GM12878 (cell line): ENCODE measurements around the gene ALB. TPM values are rescaled to one million over a fixed set of nuclear protein-coding genes. Genes with fewer than 3 reads are reported as not detected.

Source experiments
- ATAC-seq: fragments of 200-7000 bp; cut with Tn5 transposase; 3 replicates; pipeline ENCODE4 v1.9.1; 2020; ENCODE audit warnings: mild to moderate bottlenecking, moderate library complexity
- BruUV-seq: library from RNA; stranded (reverse); fragments of 400-500 nt; replicated peaks from 2 replicates; lab custom pipeline; 2021; lab: Mats Ljungman, UMichigan
- CTCF ChIA-PET: fragments of 300-600 bp; sonication (Branson Sonifier 250); formaldehyde crosslinking; extraction: SDS; loops from one replicate; lab custom pipeline; 2021; ENCODE audit warnings: inconsistent platforms; lab: Yijun Ruan, JAX
- POLR2A ChIA-PET: fragments of 350-600 bp; formaldehyde crosslinking; extraction: SDS; loops from one replicate; lab custom pipeline; 2021; ENCODE audit warnings: inconsistent platforms; lab: Charles Lee
- RAD21 ChIA-PET: fragments of 300-600 bp; sonication (Branson Sonifier 250); formaldehyde crosslinking; loops from one replicate; lab custom pipeline; 2023; ENCODE audit warnings: antibody characterized with exemption; ENCODE audit not compliant: unreplicated experiment; lab: Charles Lee
- SMC1A ChIA-PET: fragments of 300-600 bp; sonication (Branson Sonifier 250); formaldehyde crosslinking; loops from one replicate; lab custom pipeline; 2023; ENCODE audit not compliant: unreplicated experiment, uncharacterized antibody; lab: Charles Lee
- DNase-seq: peaks from one replicate; pipeline ENCODE4 v3.0.0-alpha.2; 2011; ENCODE audit warnings: low read depth, low spot score
- FAIRE-seq: peaks from 3 replicates; lab custom pipeline; 2011; peaks lifted over from hg19 to GRCh38; lab: Jason Lieb, UNC
- H2AFZ ChIP-seq: 2 replicates; pipeline ENCODE4 v1.6.0; 2011; ENCODE audit warnings: low read depth, low read length, control low read depth; ENCODE audit not compliant: control insufficient read depth
- H3K27ac ChIP-seq: 2 replicates; pipeline ENCODE4 v1.5.1; 2011; ENCODE audit warnings: control low read depth; ENCODE audit not compliant: control insufficient read depth, insufficient read depth
- H3K27me3 ChIP-seq, 2 experiments: replicated peaks in 1 of 2; 2 replicates each; pipeline versions ENCODE4 v1.6.0 to v1.6.1; 2011; ENCODE audit warnings: low read length in 1 of 2; ENCODE audit not compliant: control insufficient read depth in 2 of 2, insufficient read depth in 2 of 2
- H3K36me3 ChIP-seq, 2 experiments: 2 replicates each; pipeline ENCODE4 v1.5.1; 2011; ENCODE audit warnings: low read length in 1 of 2; ENCODE audit not compliant: control insufficient read depth in 2 of 2, insufficient read depth in 2 of 2
- H3K4me1 ChIP-seq: 2 replicates; pipeline ENCODE4 v1.6.1; 2011; ENCODE audit warnings: mild to moderate bottlenecking, low read length, moderate library complexity, mixed read lengths; ENCODE audit not compliant: control insufficient read depth, insufficient read depth
- H3K4me2 ChIP-seq: 2 replicates; pipeline ENCODE4 v1.6.0; 2011; ENCODE audit warnings: control low read depth; ENCODE audit not compliant: control insufficient read depth, insufficient read depth
- H3K4me3 ChIP-seq: fragments of 200-600 bp; sonication (generic); 2 replicates; pipeline ENCODE4 v1.5.1; 2016
- H3K79me2 ChIP-seq: 2 replicates; pipeline ENCODE4 v1.6.0; 2011; ENCODE audit warnings: low read length; ENCODE audit not compliant: control insufficient read depth, insufficient read depth
- H3K9ac ChIP-seq: 2 replicates; pipeline ENCODE4 v1.8.0; 2011; ENCODE audit warnings: low read length, control low read depth, mixed read lengths; ENCODE audit not compliant: control insufficient read depth, insufficient read depth
- H3K9me3 ChIP-seq: replicated peaks from 3 replicates; pipeline ENCODE4 v1.5.1; 2011; ENCODE audit warnings: mild to moderate bottlenecking, low read length; ENCODE audit not compliant: control insufficient read depth, insufficient read depth
- H4K20me1 ChIP-seq: 2 replicates; pipeline ENCODE4 v1.6.0; 2011; ENCODE audit not compliant: control insufficient read depth, insufficient read depth
- CBFB ChIP-seq: IDR thresholded peaks from 2 replicates; pipeline ENCODE4 v1.6.1; 2016; ENCODE audit warnings: antibody characterized with exemption, low read depth
- CREB1 ChIP-seq: IDR thresholded peaks from 2 replicates; pipeline ENCODE4 v1.6.1; 2012; ENCODE audit warnings: low read depth, mild to moderate bottlenecking, inconsistent platforms
- CREM ChIP-seq: IDR thresholded peaks from 2 replicates; pipeline ENCODE4 v1.6.1; 2014; ENCODE audit warnings: antibody characterized with exemption, low read depth
- IKZF2 ChIP-seq, 2 experiments: fragments of 450-650 bp; IDR thresholded peaks; 2 replicates each; pipeline ENCODE4 v1.6.1; 2017; ENCODE audit warnings: mild to moderate bottlenecking in 2 of 2, moderate library complexity in 2 of 2
- MYB ChIP-seq: fragments of 150-350 bp; IDR thresholded peaks from 2 replicates; pipeline ENCODE4 v1.6.1; 2014; ENCODE audit warnings: mild to moderate bottlenecking, low read depth, low read length, borderline replicate concordance
- MYC ChIP-seq: IDR thresholded peaks from 2 replicates; pipeline ENCODE4 v1.6.1; 2011; ENCODE audit warnings: mild to moderate bottlenecking, low read length, moderate library complexity, inconsistent platforms; ENCODE audit not compliant: insufficient read depth, insufficient replicate concordance, insufficient read length, severe bottlenecking
- NFIC ChIP-seq: IDR thresholded peaks from 2 replicates; pipeline ENCODE4 v1.6.1; 2012; ENCODE audit warnings: low read depth, mild to moderate bottlenecking, inconsistent platforms, low read length, moderate library complexity
- NFYB ChIP-seq: IDR thresholded peaks from 2 replicates; pipeline ENCODE4 v1.6.1; 2011; ENCODE audit warnings: low read depth, mild to moderate bottlenecking, low read length, improper control_type of control experiment, moderate library complexity; ENCODE audit not compliant: insufficient read depth
- POLR2A ChIP-seq: IDR thresholded peaks from 2 replicates; pipeline ENCODE4 v1.6.1; 2011; ENCODE audit warnings: low read depth, mild to moderate bottlenecking, low read length
- ZNF207 ChIP-seq: fragments of 450-650 bp; IDR thresholded peaks from 2 replicates; pipeline ENCODE4 v1.6.1; 2014; ENCODE audit warnings: antibody characterized with exemption, mild to moderate bottlenecking, borderline replicate concordance
- WGBS: methylation state at CpG from one replicate; pipeline ENCODE4 v1.1.6; 2016; ENCODE audit warnings: low lambda C conversion rate; ENCODE audit not compliant: insufficient replicate concordance, insufficient coverage; ENCODE audit errors: missing lambda C conversion rate; 5-methylcytosine and 5-hydroxymethylcytosine counted together
- in situ Hi-C: fragments of 300-500 bp; cut with MboI; formaldehyde crosslinking; loops from 9 replicates; pipeline ENCODE4 v1.14.3; 2018; ENCODE audit warnings: mixed read lengths
- intact Hi-C: fragments of 100-400 bp; cut with micrococcal nuclease; formaldehyde crosslinking; loops from one replicate; pipeline ENCODE4 v1.14.2; 2022; ENCODE audit not compliant: unreplicated experiment
- polyA plus RNA-seq, 11 experiments: library from polyadenylated mRNA; depleted of rRNA in 4 of 11; unstranded in 6 of 11; stranded (reverse) in 5 of 11; fragments of >200 nt; fragmentation: Nextera tagmentation in 4 of 11; fragmentation: Illumina TruSeq in 1 of 11; extraction: Ambion mirVana in 4 of 11; extraction: Trizol in 1 of 11; gene quantifications; 1 replicate in 1 of 11; 2 replicates in 10 of 11; pipeline versions ENCODE4 v1.2.1 to v1.2.3, GENCODE V29; 2011 to 2016; ENCODE audit warnings: inconsistent platforms in 2 of 11, missing spikeins in 2 of 11, low read depth in 1 of 11
- total RNA-seq, 4 experiments: library from RNA; depleted of rRNA in 3 of 4; stranded (reverse); fragments of >200 nt in 3 of 4; fragmentation: Illumina TruSeq in 1 of 4; extraction: Trizol in 1 of 4; gene quantifications; 2 replicates each; pipeline versions ENCODE4 v1.2.1 to v1.2.3, GENCODE V29; 2013 to 2021
- TF ChIP-seq, protein P1 (sequence below): fragments of 150-350 bp; IDR thresholded peaks from 2 replicates; pipeline ENCODE4 v1.6.1; 2016; ENCODE audit warnings: low read depth, low read length
- TF ChIP-seq, protein P2 (sequence below): fragments of 450-650 bp; IDR thresholded peaks from 2 replicates; pipeline ENCODE4 v1.6.1; 2016; ENCODE audit warnings: mild to moderate bottlenecking, moderate library complexity, borderline replicate concordance
- TF ChIP-seq, protein P3 (sequence below): IDR thresholded peaks from 2 replicates; pipeline ENCODE4 v1.6.1; 2012; ENCODE audit warnings: low read length, inconsistent platforms
- TF ChIP-seq, protein P4 (sequence below): IDR thresholded peaks from 2 replicates; pipeline ENCODE4 v1.6.1; 2011; ENCODE audit warnings: low read depth, low read length, improper control_type of control experiment, borderline replicate concordance

ALB gene
- total and polyA plus RNA-seq, 10 of the 15 experiments (the other 5 are each of a cell fraction or from before 2014, with no cell fraction given): 0.05 to 29.0 TPM; not detected in 8

DNA sequence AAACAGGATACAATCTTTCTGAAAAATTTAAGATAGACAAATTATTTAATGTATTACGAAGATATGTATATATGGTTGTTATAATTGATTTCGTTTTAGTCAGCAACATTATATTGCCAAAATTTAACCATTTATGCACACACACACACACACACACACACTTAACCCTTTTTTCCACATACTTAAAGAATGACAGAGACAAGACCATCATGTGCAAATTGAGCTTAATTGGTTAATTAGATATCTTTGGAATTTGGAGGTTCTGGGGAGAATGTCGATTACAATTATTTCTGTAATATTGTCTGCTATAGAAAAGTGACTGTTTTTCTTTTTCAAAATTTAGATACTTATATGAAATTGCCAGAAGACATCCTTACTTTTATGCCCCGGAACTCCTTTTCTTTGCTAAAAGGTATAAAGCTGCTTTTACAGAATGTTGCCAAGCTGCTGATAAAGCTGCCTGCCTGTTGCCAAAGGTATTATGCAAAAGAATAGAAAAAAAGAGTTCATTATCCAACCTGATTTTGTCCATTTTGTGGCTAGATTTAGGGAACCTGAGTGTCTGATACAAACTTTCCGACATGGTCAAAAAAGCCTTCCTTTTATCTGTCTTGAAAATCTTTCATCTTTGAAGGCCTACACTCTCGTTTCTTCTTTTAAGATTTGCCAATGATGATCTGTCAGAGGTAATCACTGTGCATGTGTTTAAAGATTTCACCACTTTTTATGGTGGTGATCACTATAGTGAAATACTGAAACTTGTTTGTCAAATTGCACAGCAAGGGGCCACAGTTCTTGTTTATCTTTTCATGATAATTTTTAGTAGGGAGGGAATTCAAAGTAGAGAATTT lies 5.2 kb downstream of the ALB start:
- Histone ChIP-seq H3K36me3 (no peaks in the 10 kb centered on the region), H3K4me1 (no peaks in the 10 kb centered on the region), H3K9ac (no peak overlapping the region), H3K4me3 (no peak overlapping the region), H3K4me2 (no peak overlapping the region), H3K9me3 (no peaks in the 10 kb centered on the region), H3K27me3 (peaks cover 0 to 3% of the 10 kb centered on the region in 2 experiments; a peak in 1 of 4 replicates), H3K79me2 (no peaks in the 10 kb centered on the region), H4K20me1 (no peaks in the 10 kb centered on the region), H3K27ac (no peak overlapping the region), H2AFZ (no peak overlapping the region)
- ChIA-PET POLR2A (no interaction called here), SMC1A (no interaction called here), CTCF (no interaction called here), RAD21 (no interaction called here)
- FAIRE-seq: no peak
- no peak for ATAC-seq
- DNase-seq: no peak
- in situ Hi-C loops (no loop called here), intact Hi-C loops (no loop called here)
- BruUV-seq: no TSS peak
- 21% methylated on average over 6 of the region's 6 CpGs for WGBS
- TF ChIP-seq CBFB (no peak), CREB1 (no peak), POLR2A (no peak), ZNF207 (no peak), NFIC (no peak), MYC (no peak), CREM (no peak), IKZF2 (IDR thresholded peaks at IDR 0.05) (no peak), NFYB (no peak), MYB (no peak)
- TF ChIP-seq, protein P1, sequence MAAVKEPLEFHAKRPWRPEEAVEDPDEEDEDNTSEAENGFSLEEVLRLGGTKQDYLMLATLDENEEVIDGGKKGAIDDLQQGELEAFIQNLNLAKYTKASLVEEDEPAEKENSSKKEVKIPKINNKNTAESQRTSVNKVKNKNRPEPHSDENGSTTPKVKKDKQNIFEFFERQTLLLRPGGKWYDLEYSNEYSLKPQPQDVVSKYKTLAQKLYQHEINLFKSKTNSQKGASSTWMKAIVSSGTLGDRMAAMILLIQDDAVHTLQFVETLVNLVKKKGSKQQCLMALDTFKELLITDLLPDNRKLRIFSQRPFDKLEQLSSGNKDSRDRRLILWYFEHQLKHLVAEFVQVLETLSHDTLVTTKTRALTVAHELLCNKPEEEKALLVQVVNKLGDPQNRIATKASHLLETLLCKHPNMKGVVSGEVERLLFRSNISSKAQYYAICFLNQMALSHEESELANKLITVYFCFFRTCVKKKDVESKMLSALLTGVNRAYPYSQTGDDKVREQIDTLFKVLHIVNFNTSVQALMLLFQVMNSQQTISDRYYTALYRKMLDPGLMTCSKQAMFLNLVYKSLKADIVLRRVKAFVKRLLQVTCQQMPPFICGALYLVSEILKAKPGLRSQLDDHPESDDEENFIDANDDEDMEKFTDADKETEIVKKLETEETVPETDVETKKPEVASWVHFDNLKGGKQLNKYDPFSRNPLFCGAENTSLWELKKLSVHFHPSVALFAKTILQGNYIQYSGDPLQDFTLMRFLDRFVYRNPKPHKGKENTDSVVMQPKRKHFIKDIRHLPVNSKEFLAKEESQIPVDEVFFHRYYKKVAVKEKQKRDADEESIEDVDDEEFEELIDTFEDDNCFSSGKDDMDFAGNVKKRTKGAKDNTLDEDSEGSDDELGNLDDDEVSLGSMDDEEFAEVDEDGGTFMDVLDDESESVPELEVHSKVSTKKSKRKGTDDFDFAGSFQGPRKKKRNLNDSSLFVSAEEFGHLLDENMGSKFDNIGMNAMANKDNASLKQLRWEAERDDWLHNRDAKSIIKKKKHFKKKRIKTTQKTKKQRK: no peak
- TF ChIP-seq, protein P2, sequence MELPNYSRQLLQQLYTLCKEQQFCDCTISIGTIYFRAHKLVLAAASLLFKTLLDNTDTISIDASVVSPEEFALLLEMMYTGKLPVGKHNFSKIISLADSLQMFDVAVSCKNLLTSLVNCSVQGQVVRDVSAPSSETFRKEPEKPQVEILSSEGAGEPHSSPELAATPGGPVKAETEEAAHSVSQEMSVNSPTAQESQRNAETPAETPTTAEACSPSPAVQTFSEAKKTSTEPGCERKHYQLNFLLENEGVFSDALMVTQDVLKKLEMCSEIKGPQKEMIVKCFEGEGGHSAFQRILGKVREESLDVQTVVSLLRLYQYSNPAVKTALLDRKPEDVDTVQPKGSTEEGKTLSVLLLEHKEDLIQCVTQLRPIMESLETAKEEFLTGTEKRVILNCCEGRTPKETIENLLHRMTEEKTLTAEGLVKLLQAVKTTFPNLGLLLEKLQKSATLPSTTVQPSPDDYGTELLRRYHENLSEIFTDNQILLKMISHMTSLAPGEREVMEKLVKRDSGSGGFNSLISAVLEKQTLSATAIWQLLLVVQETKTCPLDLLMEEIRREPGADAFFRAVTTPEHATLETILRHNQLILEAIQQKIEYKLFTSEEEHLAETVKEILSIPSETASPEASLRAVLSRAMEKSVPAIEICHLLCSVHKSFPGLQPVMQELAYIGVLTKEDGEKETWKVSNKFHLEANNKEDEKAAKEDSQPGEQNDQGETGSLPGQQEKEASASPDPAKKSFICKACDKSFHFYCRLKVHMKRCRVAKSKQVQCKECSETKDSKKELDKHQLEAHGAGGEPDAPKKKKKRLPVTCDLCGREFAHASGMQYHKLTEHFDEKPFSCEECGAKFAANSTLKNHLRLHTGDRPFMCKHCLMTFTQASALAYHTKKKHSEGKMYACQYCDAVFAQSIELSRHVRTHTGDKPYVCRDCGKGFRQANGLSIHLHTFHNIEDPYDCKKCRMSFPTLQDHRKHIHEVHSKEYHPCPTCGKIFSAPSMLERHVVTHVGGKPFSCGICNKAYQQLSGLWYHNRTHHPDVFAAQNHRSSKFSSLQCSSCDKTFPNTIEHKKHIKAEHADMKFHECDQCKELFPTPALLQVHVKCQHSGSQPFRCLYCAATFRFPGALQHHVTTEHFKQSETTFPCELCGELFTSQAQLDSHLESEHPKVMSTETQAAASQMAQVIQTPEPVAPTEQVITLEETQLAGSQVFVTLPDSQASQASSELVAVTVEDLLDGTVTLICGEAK: no peak
- TF ChIP-seq, protein P3, sequence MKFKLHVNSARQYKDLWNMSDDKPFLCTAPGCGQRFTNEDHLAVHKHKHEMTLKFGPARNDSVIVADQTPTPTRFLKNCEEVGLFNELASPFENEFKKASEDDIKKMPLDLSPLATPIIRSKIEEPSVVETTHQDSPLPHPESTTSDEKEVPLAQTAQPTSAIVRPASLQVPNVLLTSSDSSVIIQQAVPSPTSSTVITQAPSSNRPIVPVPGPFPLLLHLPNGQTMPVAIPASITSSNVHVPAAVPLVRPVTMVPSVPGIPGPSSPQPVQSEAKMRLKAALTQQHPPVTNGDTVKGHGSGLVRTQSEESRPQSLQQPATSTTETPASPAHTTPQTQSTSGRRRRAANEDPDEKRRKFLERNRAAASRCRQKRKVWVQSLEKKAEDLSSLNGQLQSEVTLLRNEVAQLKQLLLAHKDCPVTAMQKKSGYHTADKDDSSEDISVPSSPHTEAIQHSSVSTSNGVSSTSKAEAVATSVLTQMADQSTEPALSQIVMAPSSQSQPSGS: no peak
- TF ChIP-seq, protein P4, sequence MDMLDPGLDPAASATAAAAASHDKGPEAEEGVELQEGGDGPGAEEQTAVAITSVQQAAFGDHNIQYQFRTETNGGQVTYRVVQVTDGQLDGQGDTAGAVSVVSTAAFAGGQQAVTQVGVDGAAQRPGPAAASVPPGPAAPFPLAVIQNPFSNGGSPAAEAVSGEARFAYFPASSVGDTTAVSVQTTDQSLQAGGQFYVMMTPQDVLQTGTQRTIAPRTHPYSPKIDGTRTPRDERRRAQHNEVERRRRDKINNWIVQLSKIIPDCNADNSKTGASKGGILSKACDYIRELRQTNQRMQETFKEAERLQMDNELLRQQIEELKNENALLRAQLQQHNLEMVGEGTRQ: no peak
